ENCODE results near the gene FOXP1. TPM values are rescaled to one million over a fixed set of nuclear protein-coding genes. Genes with fewer than 3 reads are reported as not detected.

FOXP1 gene
- total and polyA plus RNA-seq, 4 donors, result 15.2 to 263 (median 110) TPM

- Histone ChIP-seq H3K27ac (ENCODE audit: low read depth in 1 of 2, low read length in 2 of 2) (no peak overlapping the region), H3K4me1 (ENCODE audit: control insufficient read depth in 1 of 2, insufficient read depth in 2 of 2, low read length in 2 of 2) (peaks cover 4 to 24% of the 10 kb centered on the region in 2 donors), H3K27me3 (ENCODE audit: control insufficient read depth in 1 of 2, insufficient read depth in 2 of 2, low read length in 1 of 2) (no peaks in the 10 kb centered on the region), H3K4me3 (ENCODE audit: low read length in 2 of 2) (no peak overlapping the region), H3K9me3 (ENCODE audit: control insufficient read depth, low read length) (no peaks in the 10 kb centered on the region), H3K36me3 (ENCODE audit: control insufficient read depth in 1 of 2, insufficient read depth in 2 of 2, low read length in 1 of 2) (peaks cover 0 to 3% of the 10 kb centered on the region in 2 donors)
- WGBS, 2 donors, result 51% methylated on average over 5 of the region's 5 CpGs
- ATAC-seq (ENCODE audit: low FRiP score) (no peak), DNase-seq (no peak)
- intact Hi-C loops (cut with DNase I), result loop anchor here in 1 of 2 donors (10.0 kb wide), 1 partner anchor 129 kb away; no protein-coding TSS in a partner anchor
These were observed 407.7 kb downstream of the FOXP1 start for GRCh38 chr3:71175691-71176365.

DNA sequence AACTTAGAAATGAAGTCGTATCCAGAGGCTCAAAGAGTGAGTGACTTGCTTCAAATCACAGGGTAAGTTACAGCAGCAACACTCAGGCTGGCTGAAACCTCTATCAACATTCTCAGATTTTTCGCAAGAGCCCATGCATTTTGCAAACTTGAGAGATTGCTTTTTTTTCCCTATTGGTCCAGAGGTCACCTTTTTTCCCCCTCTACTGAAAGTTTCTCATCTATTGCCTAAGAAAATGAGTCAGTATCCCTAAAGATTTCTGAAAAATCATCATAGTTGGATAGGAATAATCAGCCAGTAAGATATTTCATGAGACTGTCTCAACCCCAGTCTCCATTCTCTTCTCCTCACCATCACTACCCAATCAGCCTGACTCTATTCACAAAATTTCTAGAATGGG, 410.6 kb downstream of the FOXP1 start:
- H3K27me3 ChIP-seq (ENCODE audit: control insufficient read depth in 1 of 2, insufficient read depth in 2 of 2, low read length in 1 of 2), result no peaks in the 10 kb centered on the region
- peak overlapping the region; percentile 57 to 79 for H3K27ac ChIP-seq (ENCODE audit: low read depth in 1 of 2, low read length in 2 of 2)
- 5 to 19% methylated on average over 2 of the region's 2 CpGs for WGBS, 2 donors
- intact Hi-C loops (cut with DNase I), result loop anchor here (5.0 to 10.0 kb wide), 3 partner anchors 34 to 132 kb away; no protein-coding TSS in a partner anchor
- H3K36me3 ChIP-seq (ENCODE audit: control insufficient read depth in 1 of 2, insufficient read depth in 2 of 2, low read length in 1 of 2), result peaks cover 0 to 3% of the 10 kb centered on the region in 2 donors
- H3K9me3 ChIP-seq (ENCODE audit: control insufficient read depth, low read length), result no peaks in the 10 kb centered on the region
- H3K4me3 ChIP-seq (ENCODE audit: low read length in 2 of 2), result no peak overlapping the region
- H3K4me1 ChIP-seq (ENCODE audit: control insufficient read depth in 1 of 2, insufficient read depth in 2 of 2, low read length in 2 of 2), result peaks cover 4 to 28% of the 10 kb centered on the region in 2 donors
- peak; percentile 80 for ATAC-seq (ENCODE audit: low FRiP score)
- no peak for DNase-seq

- intact Hi-C loops (cut with DNase I), result loop anchor here (5.0 to 10.0 kb wide), 3 partner anchors 35 to 133 kb away; no protein-coding TSS in a partner anchor
- peaks cover 0 to 3% of the 10 kb centered on the region in 2 donors for H3K36me3 ChIP-seq (ENCODE audit: control insufficient read depth in 1 of 2, insufficient read depth in 2 of 2, low read length in 1 of 2)
- H3K27ac ChIP-seq (ENCODE audit: low read depth in 1 of 2, low read length in 2 of 2), result peak overlapping the region; percentile 57 to 79
- no peaks in the 10 kb centered on the region for H3K27me3 ChIP-seq (ENCODE audit: control insufficient read depth in 1 of 2, insufficient read depth in 2 of 2, low read length in 1 of 2)
- DNase-seq (no peak), ATAC-seq (ENCODE audit: low FRiP score) (no peak)
- peaks cover 4 to 28% of the 10 kb centered on the region in 2 donors for H3K4me1 ChIP-seq (ENCODE audit: control insufficient read depth in 1 of 2, insufficient read depth in 2 of 2, low read length in 2 of 2)
- no peaks in the 10 kb centered on the region for H3K9me3 ChIP-seq (ENCODE audit: control insufficient read depth, low read length)
- H3K4me3 ChIP-seq (ENCODE audit: low read length in 2 of 2), result peak overlapping the region in 1 of 2 donors; percentile 34
- 2 to 13% methylated on average over 3 of the region's 3 CpGs for WGBS, 2 donors
These were observed 411.3 kb downstream of the FOXP1 start for GRCh38 chr3:71172189-71172588.

DNA sequence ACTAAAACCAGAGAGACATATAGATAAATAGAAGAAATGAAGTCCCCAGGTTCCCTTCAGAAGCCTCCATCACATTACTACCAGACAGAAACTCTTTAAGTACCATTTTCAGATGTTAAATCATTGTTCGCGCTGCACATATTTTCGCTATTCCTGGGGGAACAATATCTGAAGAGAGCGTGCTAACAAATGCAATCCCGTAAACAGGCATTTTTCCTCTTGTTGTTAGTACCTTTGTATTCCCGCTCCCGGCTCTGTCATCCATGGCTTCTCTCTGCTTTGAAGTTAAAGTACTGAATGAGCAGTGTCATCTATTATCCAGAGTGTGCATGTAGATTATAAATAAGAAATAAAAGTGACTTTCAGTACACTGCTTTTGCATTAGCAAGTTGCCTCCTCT, 412.3 kb downstream of the FOXP1 start:
- ATAC-seq (ENCODE audit: low FRiP score) (no peak), DNase-seq (no peak)
- WGBS, 2 donors, result 64 to 73% methylated on average over 7 of the region's 7 CpGs
- Histone ChIP-seq H3K27me3 (ENCODE audit: control insufficient read depth in 1 of 2, insufficient read depth in 2 of 2, low read length in 1 of 2) (no peaks in the 10 kb centered on the region), H3K36me3 (ENCODE audit: control insufficient read depth in 1 of 2, insufficient read depth in 2 of 2, low read length in 1 of 2) (peaks cover 0 to 2% of the 10 kb centered on the region in 2 donors), H3K4me3 (ENCODE audit: low read length in 2 of 2) (no peak overlapping the region), H3K4me1 (ENCODE audit: control insufficient read depth in 1 of 2, insufficient read depth in 2 of 2, low read length in 2 of 2) (peaks cover 4 to 29% of the 10 kb centered on the region in 2 donors), H3K9me3 (ENCODE audit: control insufficient read depth, low read length) (no peaks in the 10 kb centered on the region), H3K27ac (ENCODE audit: low read depth in 1 of 2, low read length in 2 of 2) (peak overlapping the region in 1 of 2 donors; percentile 43)
- intact Hi-C loops (cut with DNase I), result loop anchor here (5.0 to 10.0 kb wide), 3 partner anchors 36 to 134 kb away; no protein-coding TSS in a partner anchor

DNA sequence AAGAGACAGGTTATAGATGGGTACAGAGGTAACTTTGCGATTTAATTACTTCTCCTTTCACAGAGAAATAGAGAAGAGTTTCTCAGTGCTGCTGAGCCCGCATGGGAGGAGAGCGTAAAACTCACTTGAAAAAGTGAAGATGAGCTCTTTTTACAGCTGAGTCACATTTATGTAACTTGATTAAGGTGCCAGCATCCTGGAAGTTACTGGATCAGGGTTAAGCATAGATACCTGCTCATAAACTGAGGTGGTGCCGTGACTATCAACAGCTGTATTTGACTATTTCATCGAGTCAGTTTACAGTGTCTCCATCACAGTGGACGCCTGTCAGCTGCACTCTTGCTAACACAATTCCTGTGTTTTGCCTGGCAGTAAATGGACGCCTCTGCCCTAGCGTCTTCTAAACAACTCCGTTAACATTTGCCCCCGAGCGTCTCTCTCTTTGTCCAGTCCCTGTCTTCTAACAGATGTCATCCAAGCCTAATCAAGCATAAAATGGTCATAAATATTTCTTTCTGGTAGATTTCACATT, 414.6 kb downstream of the FOXP1 start:
- Histone ChIP-seq H3K27ac (ENCODE audit: low read depth in 1 of 2, low read length in 2 of 2) (peak overlapping the region; percentile 95 to 99), H3K36me3 (ENCODE audit: control insufficient read depth in 1 of 2, insufficient read depth in 2 of 2, low read length in 1 of 2) (no peaks in the 10 kb centered on the region), H3K4me3 (ENCODE audit: low read length in 2 of 2) (peak overlapping the region in 1 of 2 donors; percentile 41), H3K9me3 (ENCODE audit: control insufficient read depth, low read length) (no peaks in the 10 kb centered on the region), H3K4me1 (ENCODE audit: control insufficient read depth in 1 of 2, insufficient read depth in 2 of 2, low read length in 2 of 2) (peaks cover 4 to 27% of the 10 kb centered on the region in 2 donors), H3K27me3 (ENCODE audit: control insufficient read depth in 1 of 2, insufficient read depth in 2 of 2, low read length in 1 of 2) (no peaks in the 10 kb centered on the region)
- 4 to 8% methylated on average over 11 of the region's 11 CpGs for WGBS, 2 donors
- ATAC-seq (ENCODE audit: low FRiP score) (no peak), DNase-seq (no peak)
- intact Hi-C loops (cut with DNase I), result loop anchor here (2.0 to 5.0 kb wide), 2 partner anchors 73 to 74 kb away; no protein-coding TSS in a partner anchor

- peak overlapping the region in 1 of 2 donors; percentile 41 for H3K4me3 ChIP-seq (ENCODE audit: low read length in 2 of 2)
- H3K9me3 ChIP-seq (ENCODE audit: control insufficient read depth, low read length), result no peaks in the 10 kb centered on the region
- 10 to 15% methylated on average over 6 of the region's 6 CpGs for WGBS, 2 donors
- no peaks in the 10 kb centered on the region for H3K27me3 ChIP-seq (ENCODE audit: control insufficient read depth in 1 of 2, insufficient read depth in 2 of 2, low read length in 1 of 2)
- intact Hi-C loops (cut with DNase I), result loop anchor here (2.0 to 5.0 kb wide), 2 partner anchors 74 to 75 kb away; no protein-coding TSS in a partner anchor
- peaks cover 3 to 23% of the 10 kb centered on the region in 2 donors for H3K4me1 ChIP-seq (ENCODE audit: control insufficient read depth in 1 of 2, insufficient read depth in 2 of 2, low read length in 2 of 2)
- H3K36me3 ChIP-seq (ENCODE audit: control insufficient read depth in 1 of 2, insufficient read depth in 2 of 2, low read length in 1 of 2), result no peaks in the 10 kb centered on the region
- ATAC-seq (ENCODE audit: low FRiP score), result no peak
- DNase-seq, result no peak
- peak overlapping the region in 1 of 2 donors; percentile 99 for H3K27ac ChIP-seq (ENCODE audit: low read depth in 1 of 2, low read length in 2 of 2)
These were observed 415.3 kb downstream of the FOXP1 start for GRCh38 chr3:71168121-71168721.

DNA sequence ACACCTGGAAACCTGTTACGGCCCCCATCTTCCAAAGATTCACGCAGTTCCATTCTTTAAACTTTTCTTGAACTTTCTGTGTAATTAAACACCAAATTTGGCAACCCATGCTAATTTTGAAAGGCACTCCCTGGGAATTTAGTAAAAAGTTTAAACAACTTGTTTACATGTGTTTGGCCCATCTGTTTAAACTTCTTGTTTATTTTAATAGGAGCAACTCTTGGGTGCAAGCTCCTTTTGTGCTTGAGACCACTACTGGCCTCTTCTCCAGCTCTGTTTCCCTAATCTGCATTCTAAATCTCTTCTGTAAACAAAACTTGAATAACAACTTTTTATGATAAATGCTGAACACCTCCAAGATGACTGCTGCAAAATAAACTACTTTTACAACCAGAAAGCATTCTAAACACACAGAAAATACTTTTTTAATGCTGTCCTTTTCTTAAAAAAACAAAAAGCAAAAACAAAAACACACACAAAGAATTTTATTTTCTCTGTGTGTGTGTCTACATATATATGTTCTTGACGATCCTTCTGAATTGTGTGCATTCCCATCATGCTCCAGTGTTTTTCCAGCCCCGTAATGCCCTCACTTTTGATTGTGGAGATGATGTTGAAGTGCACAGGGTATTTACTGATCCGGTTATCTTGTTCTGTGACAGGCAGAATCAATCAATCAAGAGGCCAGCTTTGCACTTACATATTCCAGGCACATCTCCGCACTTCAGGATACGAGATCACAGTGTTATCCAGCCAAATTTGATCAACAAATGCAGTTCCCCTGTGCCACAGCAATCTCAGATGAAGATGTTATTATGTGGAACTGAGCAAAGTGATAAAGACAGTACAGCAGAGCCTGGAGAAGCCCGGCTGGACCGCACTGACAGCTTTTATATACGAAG, 416.9 kb downstream of the FOXP1 start:
- intact Hi-C loops (cut with DNase I), result loop anchor here in 1 of 2 donors (5.0 kb wide), 1 partner anchor 76 kb away; no protein-coding TSS in a partner anchor
- 74 to 76% methylated on average over 10 of the region's 10 CpGs for WGBS, 2 donors
- Histone ChIP-seq H3K4me3 (ENCODE audit: low read length in 2 of 2) (no peak overlapping the region), H3K4me1 (ENCODE audit: control insufficient read depth in 1 of 2, insufficient read depth in 2 of 2, low read length in 2 of 2) (peaks cover 3 to 17% of the 10 kb centered on the region in 2 donors), H3K9me3 (ENCODE audit: control insufficient read depth, low read length) (no peaks in the 10 kb centered on the region), H3K27ac (ENCODE audit: low read depth in 1 of 2, low read length in 2 of 2) (peak overlapping the region; percentile 88 to 90), H3K27me3 (ENCODE audit: control insufficient read depth in 1 of 2, insufficient read depth in 2 of 2, low read length in 1 of 2) (no peaks in the 10 kb centered on the region), H3K36me3 (ENCODE audit: control insufficient read depth in 1 of 2, insufficient read depth in 2 of 2, low read length in 1 of 2) (no peaks in the 10 kb centered on the region)
- no peak for ATAC-seq (ENCODE audit: low FRiP score)
- DNase-seq, result no peak

GRCh38 chr3:71164881-71165280, 418.6 kb downstream of the FOXP1 start:
- no peak for ATAC-seq (ENCODE audit: low FRiP score)

More at GRCh38 chr3:71164881-71165280, 418.6 kb downstream of the FOXP1 start:
- WGBS, 2 donors, result 4 to 6% methylated on average over 2 of the region's 2 CpGs
- DNase-seq, result no peak
- no peaks in the 10 kb centered on the region for H3K9me3 ChIP-seq (ENCODE audit: control insufficient read depth, low read length)
- H3K4me1 ChIP-seq (ENCODE audit: control insufficient read depth in 1 of 2, insufficient read depth in 2 of 2, low read length in 2 of 2), result peaks cover 4 to 9% of the 10 kb centered on the region in 2 donors
- no peaks in the 10 kb centered on the region for H3K36me3 ChIP-seq (ENCODE audit: control insufficient read depth in 1 of 2, insufficient read depth in 2 of 2, low read length in 1 of 2)
- H3K4me3 ChIP-seq (ENCODE audit: low read length in 2 of 2), result no peak overlapping the region
- intact Hi-C loops (cut with DNase I), result loop anchor here (2.0 to 5.0 kb wide), 4 partner anchors 38 to 417 kb away; partner anchors contain the start of gene FOXP1 (in 1 of the 2)
- no peaks in the 10 kb centered on the region for H3K27me3 ChIP-seq (ENCODE audit: control insufficient read depth in 1 of 2, insufficient read depth in 2 of 2, low read length in 1 of 2)
- H3K27ac ChIP-seq (ENCODE audit: low read depth in 1 of 2, low read length in 2 of 2), result peak overlapping the region in 1 of 2 donors; percentile 3
